Cardiac muscle cell (in vitro differentiated cells and primary cell): Measurements from ENCODE around the gene CBX6. TPM values are rescaled to one million over a fixed set of nuclear protein-coding genes. Genes with fewer than 3 reads are reported as not detected.

Experiments
- DNase-seq, 2 donors: peaks; one replicate each; pipeline versions ENCODE4 v3.0.0 to v3.0.0-alpha.2; 2010 to 2017; ENCODE audit warnings: low read depth in 1 of 2, low spot score in 1 of 2
- H3K27ac ChIP-seq: fragments of 200-600 bp; sonication (generic); 2 replicates; pipeline ENCODE4 v1.5.1; 2016
- H3K27me3 ChIP-seq: fragments of 200-600 bp; sonication (generic); 2 replicates; pipeline ENCODE4 v1.6.0; 2016; ENCODE audit warnings: control low read depth
- H3K36me3 ChIP-seq: fragments of 200-600 bp; sonication (generic); 2 replicates; pipeline ENCODE4 v1.5.1; 2016; ENCODE audit warnings: control low read depth
- H3K4me1 ChIP-seq: fragments of 200-600 bp; sonication (generic); 2 replicates; pipeline ENCODE4 v1.8.1; 2017; ENCODE audit warnings: low read depth, mild to moderate bottlenecking, mixed run types
- H3K4me3 ChIP-seq: fragments of 200-600 bp; sonication (generic); 2 replicates; pipeline ENCODE4 v1.5.1; 2016; ENCODE audit warnings: mild to moderate bottlenecking
- H3K9me3 ChIP-seq: fragments of 200-600 bp; sonication (generic); 2 replicates; pipeline ENCODE4 v1.5.1; 2017; ENCODE audit warnings: low read depth, mild to moderate bottlenecking, control low read depth
- polyA plus RNA-seq: library from polyadenylated mRNA; unstranded; fragments of >200 nt; fragmentation: Nextera tagmentation; extraction: Ambion mirVana; gene quantifications from 2 replicates; pipeline ENCODE4 v1.2.1, GENCODE V29; 2016
- total RNA-seq: library from RNA; depleted of rRNA; stranded (reverse); fragments of >200 nt; gene quantifications from 2 replicates; pipeline ENCODE4 v1.2.3, GENCODE V29; 2016
- TF ChIP-seq, protein P1 (sequence below): IDR thresholded peaks from 2 replicates; pipeline ENCODE4 v1.5.1; 2012; ENCODE audit warnings: low read depth, mild to moderate bottlenecking, low read length

The CBX6 gene
- total RNA-seq (62.5 and 89.9 TPM in 2 replicates), polyA plus RNA-seq (40.9 and 46.8 TPM in 2 replicates)

DNA sequence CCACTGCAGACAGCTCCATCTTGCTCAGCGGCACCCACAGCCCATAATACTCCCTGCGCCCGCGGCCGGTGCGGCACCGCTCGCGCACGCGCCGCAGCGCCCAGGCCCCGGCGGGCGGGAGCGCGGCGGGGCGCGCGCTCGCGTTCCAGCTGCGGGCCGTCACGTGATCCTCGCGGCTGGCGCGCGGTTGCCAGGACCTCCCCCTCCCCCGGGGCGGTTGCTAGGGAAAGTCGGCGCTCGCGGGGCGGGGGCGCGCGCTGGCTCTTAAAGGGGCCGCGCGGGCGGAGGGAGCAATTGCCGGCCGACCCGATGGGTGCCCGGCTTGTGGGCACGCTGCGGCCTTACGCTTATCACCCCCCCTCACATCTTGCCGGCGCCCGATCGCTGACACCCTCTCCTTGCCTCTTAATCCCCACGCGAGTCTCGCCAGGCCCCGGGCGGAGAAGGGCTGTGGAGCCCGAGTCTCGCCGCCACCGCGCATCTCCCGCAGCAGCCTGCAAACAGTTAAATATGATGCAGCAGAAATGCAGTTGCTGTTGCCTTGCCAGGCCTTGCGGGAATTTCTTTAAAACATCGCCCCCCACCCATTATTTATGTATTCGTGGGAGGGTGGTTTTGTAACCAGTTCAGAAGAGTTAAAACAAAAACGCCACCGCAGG, at the start of gene CBX6:
TSS of gene CBX6 (minus strand) at position 45 of the 659 bp plus-strand sequence. CDS start at position 19, 26 bp downstream.
- DNase-seq: peak; percentile 96 to 97
- H3K27ac ChIP-seq: peak within 1 kb of the TSS; percentile 92
- no peaks in the 10 kb centered on the region for H3K27me3 ChIP-seq
- TF ChIP-seq, protein P1, sequence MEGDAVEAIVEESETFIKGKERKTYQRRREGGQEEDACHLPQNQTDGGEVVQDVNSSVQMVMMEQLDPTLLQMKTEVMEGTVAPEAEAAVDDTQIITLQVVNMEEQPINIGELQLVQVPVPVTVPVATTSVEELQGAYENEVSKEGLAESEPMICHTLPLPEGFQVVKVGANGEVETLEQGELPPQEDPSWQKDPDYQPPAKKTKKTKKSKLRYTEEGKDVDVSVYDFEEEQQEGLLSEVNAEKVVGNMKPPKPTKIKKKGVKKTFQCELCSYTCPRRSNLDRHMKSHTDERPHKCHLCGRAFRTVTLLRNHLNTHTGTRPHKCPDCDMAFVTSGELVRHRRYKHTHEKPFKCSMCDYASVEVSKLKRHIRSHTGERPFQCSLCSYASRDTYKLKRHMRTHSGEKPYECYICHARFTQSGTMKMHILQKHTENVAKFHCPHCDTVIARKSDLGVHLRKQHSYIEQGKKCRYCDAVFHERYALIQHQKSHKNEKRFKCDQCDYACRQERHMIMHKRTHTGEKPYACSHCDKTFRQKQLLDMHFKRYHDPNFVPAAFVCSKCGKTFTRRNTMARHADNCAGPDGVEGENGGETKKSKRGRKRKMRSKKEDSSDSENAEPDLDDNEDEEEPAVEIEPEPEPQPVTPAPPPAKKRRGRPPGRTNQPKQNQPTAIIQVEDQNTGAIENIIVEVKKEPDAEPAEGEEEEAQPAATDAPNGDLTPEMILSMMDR: no peak
- no peaks in the 10 kb centered on the region for H3K9me3 ChIP-seq
- no peaks in the 10 kb centered on the region for H3K36me3 ChIP-seq
- peak within 1 kb of the TSS; percentile 49 for H3K4me3 ChIP-seq
- peaks cover 20% of the 10 kb centered on the region for H3K4me1 ChIP-seq

DNA sequence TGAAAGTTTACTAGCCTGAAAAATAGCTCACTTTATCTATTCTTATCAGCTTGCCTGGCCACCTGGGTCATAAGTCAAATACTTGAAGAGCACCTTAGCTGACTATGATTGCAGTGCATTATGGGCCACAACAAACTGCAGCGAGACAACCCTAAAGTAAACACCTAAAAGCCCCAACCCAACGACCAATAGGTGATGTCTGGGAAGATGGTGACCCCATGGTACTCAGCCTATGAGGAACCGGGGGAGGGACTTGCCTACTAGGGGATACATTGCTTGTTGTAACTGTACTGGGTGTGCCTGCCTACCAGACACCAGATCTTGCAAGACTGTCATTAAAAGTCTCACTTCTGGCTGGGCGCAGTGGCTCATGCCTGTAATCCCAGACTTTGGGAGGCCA, 49.8 kb upstream of the CBX6 start:
- peaks cover 14% of the 10 kb centered on the region for H3K4me1 ChIP-seq
- H3K27me3 ChIP-seq: no peaks in the 10 kb centered on the region
- DNase-seq: no peak
- H3K36me3 ChIP-seq: no peaks in the 10 kb centered on the region
- H3K27ac ChIP-seq: no peak overlapping the region
- no peak overlapping the region for H3K4me3 ChIP-seq
- TF ChIP-seq, protein P1: no peak
- no peaks in the 10 kb centered on the region for H3K9me3 ChIP-seq

DNA sequence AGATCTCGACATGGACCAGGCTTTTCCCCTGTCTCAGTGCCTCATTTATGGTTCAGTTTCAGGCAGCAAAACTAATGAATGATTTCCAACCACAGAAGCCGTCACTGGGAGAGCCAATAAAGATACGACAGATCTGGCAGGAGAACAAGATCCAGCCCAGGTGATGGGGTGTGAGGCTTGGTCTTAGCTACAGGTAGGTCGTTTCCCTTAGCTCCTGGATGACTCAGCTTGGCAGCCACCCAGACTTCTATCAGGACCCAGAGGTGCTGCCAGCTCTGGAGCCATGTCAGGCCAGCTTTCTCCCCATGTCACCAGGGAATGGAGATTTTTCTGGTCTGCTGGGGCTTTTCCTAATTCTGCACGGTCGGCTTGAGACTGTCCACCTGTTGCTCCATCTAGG, 49.1 kb upstream of the CBX6 start:
- H3K9me3 ChIP-seq: no peaks in the 10 kb centered on the region
- TF ChIP-seq, protein P1: no peak
- DNase-seq: no peak
- H3K27me3 ChIP-seq: no peaks in the 10 kb centered on the region
- no peaks in the 10 kb centered on the region for H3K36me3 ChIP-seq
- H3K4me3 ChIP-seq: no peak overlapping the region
- H3K27ac ChIP-seq: no peak overlapping the region
- H3K4me1 ChIP-seq: peaks cover 14% of the 10 kb centered on the region

DNA sequence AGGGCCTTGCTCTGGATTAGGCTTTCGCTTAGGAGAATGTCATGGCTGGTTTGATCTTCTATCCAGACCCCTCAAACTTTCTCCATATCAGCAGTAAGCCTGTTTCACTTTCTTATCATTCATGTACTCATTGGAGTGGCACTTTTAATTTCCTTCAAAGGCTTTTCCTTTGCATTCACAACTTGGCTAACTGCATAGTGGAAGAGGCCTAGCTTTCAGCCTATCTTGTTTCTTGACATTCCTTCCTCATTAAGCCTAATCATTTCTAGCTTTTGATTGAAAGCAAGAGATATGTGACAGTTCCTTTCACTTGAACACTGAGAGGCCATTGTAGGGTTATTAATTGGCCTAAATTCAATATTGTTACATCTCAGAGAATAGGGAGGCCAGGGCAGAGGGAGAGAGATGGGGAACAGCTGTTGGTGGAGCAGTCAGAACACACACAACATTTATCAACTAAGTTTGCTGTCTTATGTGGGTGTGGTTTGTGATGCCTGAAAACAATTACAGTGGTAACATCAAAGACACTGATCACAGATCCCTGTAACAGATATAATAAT, 47.7 kb upstream of the CBX6 start:
- Histone ChIP-seq H3K27me3 (no peaks in the 10 kb centered on the region), H3K9me3 (no peaks in the 10 kb centered on the region)

DNA sequence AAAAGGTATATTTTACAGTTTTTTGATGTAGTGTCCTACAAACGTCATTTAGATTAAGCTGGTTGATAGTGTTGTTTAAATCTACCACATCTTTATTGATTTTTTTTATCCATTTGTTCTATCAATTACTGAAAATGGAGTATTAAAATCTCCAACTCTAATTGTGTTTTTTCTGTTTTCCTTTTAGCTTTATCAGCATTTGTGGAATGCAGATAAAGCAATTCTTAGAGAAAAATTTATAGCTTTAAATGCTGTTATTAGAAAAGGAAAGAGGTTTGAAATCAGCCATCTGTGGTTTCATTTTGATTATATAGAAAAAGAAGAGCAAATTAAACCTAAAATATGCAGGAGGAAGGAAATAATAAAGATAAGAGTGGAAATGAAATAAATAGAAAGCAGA, 39.4 kb upstream of the CBX6 start:
- no peaks in the 10 kb centered on the region for H3K4me1 ChIP-seq
- TF ChIP-seq, protein P1: no peak
- no peaks in the 10 kb centered on the region for H3K9me3 ChIP-seq
- H3K36me3 ChIP-seq: no peaks in the 10 kb centered on the region
- no peak overlapping the region for H3K27ac ChIP-seq
- DNase-seq: no peak
- no peaks in the 10 kb centered on the region for H3K27me3 ChIP-seq
- no peak overlapping the region for H3K4me3 ChIP-seq

More for the DNA sequence above, 47.7 kb upstream of the CBX6 start:
- TF ChIP-seq, protein P1: no peak
- peaks cover 14% of the 10 kb centered on the region for H3K4me1 ChIP-seq
- no peak overlapping the region for H3K4me3 ChIP-seq
- no peak overlapping the region for H3K27ac ChIP-seq
- H3K36me3 ChIP-seq: no peaks in the 10 kb centered on the region
- DNase-seq: peak in 1 of 2 donors; percentile 14
